ENCODE measurements around the gene FAM83C. TPM values are rescaled to one million over a fixed set of nuclear protein-coding genes. Genes with fewer than 3 reads are reported as not detected.
"Not testable (repeated sequence)": the region's sequence is repeated elsewhere in the genome, so short reads cannot be mapped to it uniquely, and the experiment has no call there.

FAM83C gene
- total RNA-seq, 2 experiments from 2014 or later, result not detected

DNA sequence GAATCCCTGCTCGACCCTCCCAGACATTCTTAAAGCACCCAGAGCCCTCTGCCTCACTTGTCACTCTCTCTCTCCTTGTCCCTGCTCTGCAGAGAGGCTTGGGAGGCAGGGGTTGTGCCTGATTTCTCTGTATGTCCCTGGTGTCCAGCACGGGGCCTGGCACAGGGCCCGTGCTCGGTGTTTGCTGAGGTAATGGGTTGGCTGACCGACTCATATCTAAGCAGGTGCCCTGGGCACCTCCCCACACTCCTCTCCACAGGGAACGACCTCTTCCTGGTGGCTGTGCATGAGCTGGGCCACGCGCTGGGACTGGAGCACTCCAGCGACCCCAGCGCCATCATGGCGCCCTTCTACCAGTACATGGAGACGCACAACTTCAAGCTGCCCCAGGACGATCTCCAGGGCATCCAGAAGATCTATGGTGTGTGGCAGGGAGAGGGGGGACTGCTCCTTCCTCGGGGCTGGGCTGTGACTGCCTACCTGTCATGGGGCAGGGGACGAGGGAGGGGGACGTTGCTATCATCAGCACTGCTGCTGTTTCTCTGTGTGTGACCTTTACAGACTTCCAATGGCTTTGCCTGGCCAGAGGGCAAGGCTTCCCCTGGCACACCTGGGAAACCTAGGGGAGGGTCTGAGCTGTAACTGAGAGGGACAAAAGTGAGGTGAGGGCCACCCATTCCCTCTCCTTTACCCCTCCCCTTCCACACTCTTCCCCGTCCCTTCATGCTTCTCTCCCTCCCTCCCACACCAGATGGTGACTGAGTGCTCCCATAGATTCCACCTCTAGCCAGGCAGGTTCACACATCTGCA is 28.5 kb downstream of the FAM83C start:
- H3K4me1 ChIP-seq (ENCODE audit: insufficient read depth, low read length, poor library complexity, severe bottlenecking), result no peaks in the 10 kb centered on the region
- H3K27ac ChIP-seq (ENCODE audit: low read depth, low read length, poor library complexity, severe bottlenecking), result no peak overlapping the region
- no peak overlapping the region for H2AFZ ChIP-seq (ENCODE audit: low read length)
- H4K20me1 ChIP-seq (ENCODE audit: insufficient read depth, low read length), result no peaks in the 10 kb centered on the region
- H3K79me2 ChIP-seq (ENCODE audit: insufficient read depth, low read depth, low read length), result no peaks in the 10 kb centered on the region
- ChIA-PET POLR2A (interaction anchor here (0.6 kb wide), 1 partner anchor 167 kb away, joined by 5 read pairs; no protein-coding TSS in a partner anchor), CTCF (ENCODE audit: unreplicated experiment) (no interaction called here)
- DNase-seq (ENCODE audit: low spot score), result no peak
- H3K4me3 ChIP-seq (ENCODE audit: low read depth, low read length, poor library complexity, severe bottlenecking), result no peak overlapping the region
- H3K9me3 ChIP-seq (ENCODE audit: low read length), result no peaks in the 10 kb centered on the region
- no peak overlapping the region for H3K4me2 ChIP-seq (ENCODE audit: low read length)
- TF ChIP-seq, protein P1, sequence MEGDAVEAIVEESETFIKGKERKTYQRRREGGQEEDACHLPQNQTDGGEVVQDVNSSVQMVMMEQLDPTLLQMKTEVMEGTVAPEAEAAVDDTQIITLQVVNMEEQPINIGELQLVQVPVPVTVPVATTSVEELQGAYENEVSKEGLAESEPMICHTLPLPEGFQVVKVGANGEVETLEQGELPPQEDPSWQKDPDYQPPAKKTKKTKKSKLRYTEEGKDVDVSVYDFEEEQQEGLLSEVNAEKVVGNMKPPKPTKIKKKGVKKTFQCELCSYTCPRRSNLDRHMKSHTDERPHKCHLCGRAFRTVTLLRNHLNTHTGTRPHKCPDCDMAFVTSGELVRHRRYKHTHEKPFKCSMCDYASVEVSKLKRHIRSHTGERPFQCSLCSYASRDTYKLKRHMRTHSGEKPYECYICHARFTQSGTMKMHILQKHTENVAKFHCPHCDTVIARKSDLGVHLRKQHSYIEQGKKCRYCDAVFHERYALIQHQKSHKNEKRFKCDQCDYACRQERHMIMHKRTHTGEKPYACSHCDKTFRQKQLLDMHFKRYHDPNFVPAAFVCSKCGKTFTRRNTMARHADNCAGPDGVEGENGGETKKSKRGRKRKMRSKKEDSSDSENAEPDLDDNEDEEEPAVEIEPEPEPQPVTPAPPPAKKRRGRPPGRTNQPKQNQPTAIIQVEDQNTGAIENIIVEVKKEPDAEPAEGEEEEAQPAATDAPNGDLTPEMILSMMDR (conservative IDR thresholded peaks at IDR 0.05; ENCODE audit: low read length), result no peak
- TF ChIP-seq EZH2phosphoT487 (IDR thresholded peaks at IDR 0.05; ENCODE audit: borderline replicate concordance, low read depth, low read length), result no peak
- no peaks in the 10 kb centered on the region for H3K9me2 ChIP-seq (ENCODE audit: insufficient read depth, low read length)
- intact Hi-C loops (cut with micrococcal nuclease; ENCODE audit: unreplicated experiment), result no loop called here
- no peaks in the 10 kb centered on the region for H3K36me3 ChIP-seq (ENCODE audit: insufficient read depth, low read length)
- BruUV-seq (replicated peaks), result no TSS peak

GRCh38 chr20:35262731-35263531 is 29.3 kb downstream of the FAM83C start:
- BruUV-seq (replicated peaks); DNase-seq (ENCODE audit: low spot score); H2AFZ ChIP-seq (ENCODE audit: low read length); H3K4me1 ChIP-seq (ENCODE audit: insufficient read depth, low read length, poor library complexity, severe bottlenecking); H3K4me2 ChIP-seq (ENCODE audit: low read length); intact Hi-C loops (cut with micrococcal nuclease; ENCODE audit: unreplicated experiment); H3K9me3 ChIP-seq (ENCODE audit: low read length); CTCF ChIA-PET (ENCODE audit: unreplicated experiment); H4K20me1 ChIP-seq (ENCODE audit: insufficient read depth, low read length); POLR2A ChIA-PET; H3K9me2 ChIP-seq (ENCODE audit: insufficient read depth, low read length); H3K79me2 ChIP-seq (ENCODE audit: insufficient read depth, low read depth, low read length); H3K4me3 ChIP-seq (ENCODE audit: low read depth, low read length, poor library complexity, severe bottlenecking); H3K36me3 ChIP-seq (ENCODE audit: insufficient read depth, low read length); H3K27ac ChIP-seq (ENCODE audit: low read depth, low read length, poor library complexity, severe bottlenecking): not testable (repeated sequence)

DNA sequence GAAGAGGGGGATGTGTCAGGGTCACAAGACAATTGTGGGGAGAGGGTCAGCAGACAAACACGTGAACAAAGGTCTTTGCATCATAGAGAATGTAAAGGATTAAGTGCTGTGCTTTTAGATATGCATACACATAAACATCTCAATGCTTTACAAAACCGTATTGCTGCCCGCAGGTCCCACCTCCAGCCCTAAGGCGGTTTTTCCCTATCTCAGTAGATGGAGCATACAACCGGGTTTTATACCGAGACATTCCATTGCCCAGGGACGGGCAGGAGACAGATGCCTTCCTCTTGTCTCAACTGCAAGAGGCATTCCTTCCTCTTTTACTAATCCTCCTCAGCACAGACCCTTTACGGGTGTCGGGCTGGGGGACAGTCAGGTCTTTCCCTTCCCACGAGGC is 29.9 kb downstream of the FAM83C start:
- CTCF ChIA-PET (ENCODE audit: unreplicated experiment), result interaction anchor here (0.6 kb wide), 1 partner anchor 7 kb away, joined by 4 read pairs; no protein-coding TSS in a partner anchor
- H2AFZ ChIP-seq (ENCODE audit: low read length); H4K20me1 ChIP-seq (ENCODE audit: insufficient read depth, low read length); POLR2A ChIA-PET; H3K27ac ChIP-seq (ENCODE audit: low read depth, low read length, poor library complexity, severe bottlenecking); intact Hi-C loops (cut with micrococcal nuclease; ENCODE audit: unreplicated experiment); H3K4me1 ChIP-seq (ENCODE audit: insufficient read depth, low read length, poor library complexity, severe bottlenecking); BruUV-seq (replicated peaks); H3K36me3 ChIP-seq (ENCODE audit: insufficient read depth, low read length); H3K79me2 ChIP-seq (ENCODE audit: insufficient read depth, low read depth, low read length); DNase-seq (ENCODE audit: low spot score); H3K4me3 ChIP-seq (ENCODE audit: low read depth, low read length, poor library complexity, severe bottlenecking); H3K9me3 ChIP-seq (ENCODE audit: low read length); H3K4me2 ChIP-seq (ENCODE audit: low read length); H3K9me2 ChIP-seq (ENCODE audit: insufficient read depth, low read length): not testable (repeated sequence)

Data from OCI-LY7 (cell line).